ENCODE results near the gene SPECC1.
"Not testable (repeated sequence)": the region's sequence is repeated elsewhere in the genome, so short reads cannot be mapped to it uniquely, and the experiment has no call there.

SPECC1 gene

DNA sequence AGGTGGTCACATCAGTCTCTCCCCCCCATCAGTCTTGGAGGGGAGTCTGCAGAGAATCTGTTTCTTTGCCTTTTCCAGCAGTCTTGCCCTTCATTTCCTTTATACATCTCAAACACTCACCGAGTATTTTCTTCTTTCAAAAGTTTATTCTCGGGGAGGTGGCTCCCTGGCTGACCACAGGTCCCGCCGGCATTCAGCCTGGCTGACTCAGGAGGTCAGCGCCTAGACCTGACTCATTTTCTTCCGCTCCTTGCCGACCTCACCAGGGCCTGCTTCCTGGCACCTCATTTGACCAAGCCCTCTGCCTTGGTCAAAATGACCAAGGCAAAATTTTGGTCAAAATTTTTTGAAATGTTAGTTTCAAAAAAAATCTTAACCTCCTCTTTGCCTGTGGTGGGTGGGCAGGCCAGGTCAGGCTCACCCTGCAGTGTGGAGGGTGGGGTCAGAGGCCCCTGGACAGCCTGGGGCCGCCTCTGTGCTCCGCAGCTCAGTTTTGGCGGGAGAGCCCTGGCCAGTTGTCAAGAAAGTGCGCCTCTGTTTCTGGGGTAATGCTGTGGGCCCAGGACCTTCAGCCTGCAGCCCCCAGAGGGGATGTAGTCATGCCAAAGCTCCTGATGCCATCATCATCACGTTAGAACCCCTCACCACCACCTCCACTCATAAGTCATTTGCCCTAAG lies 165.6 kb downstream of the SPECC1 start:
- DNase-seq (ENCODE audit: low spot score) = no peak

DNA sequence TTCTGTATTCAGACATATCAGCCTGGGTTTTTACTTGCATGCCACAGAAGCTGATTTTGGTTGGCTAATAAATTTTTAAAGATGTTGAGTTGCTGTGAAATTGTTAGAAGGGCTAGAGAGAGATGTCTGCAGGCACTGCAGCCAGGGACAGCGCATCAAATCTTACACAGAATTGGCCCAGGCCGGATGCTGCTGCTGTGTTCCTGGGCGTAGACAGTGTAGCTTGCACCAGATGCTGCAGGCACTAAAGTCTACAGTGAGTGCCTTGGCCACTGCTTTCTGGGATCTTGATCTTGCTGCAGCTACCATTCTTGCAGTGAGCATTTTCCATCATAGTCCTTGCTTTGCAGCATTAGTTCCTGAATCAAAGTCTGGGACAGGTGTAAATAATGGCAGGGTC lies 169.9 kb downstream of the SPECC1 start:
- DNase-seq (ENCODE audit: low spot score) = no peak

DNA sequence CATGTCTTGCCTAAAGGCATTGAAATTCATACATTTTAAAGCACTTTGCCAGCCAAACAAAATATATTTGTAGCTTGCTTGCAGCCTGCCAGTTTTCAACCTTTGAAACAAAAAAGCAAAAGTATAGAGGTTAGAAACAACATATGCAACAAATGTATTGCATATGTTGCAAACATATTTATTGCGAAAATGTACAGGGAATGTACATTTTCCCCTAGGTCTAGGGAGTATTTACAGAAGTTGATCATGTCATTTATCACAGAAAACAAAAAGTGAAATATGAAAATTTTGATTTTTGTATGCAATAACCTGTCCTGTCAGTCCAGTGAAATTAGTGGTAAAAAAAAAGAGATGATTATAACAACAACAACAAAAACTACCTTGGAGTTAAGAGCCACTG lies 171.5 kb downstream of the SPECC1 start:
- no peak for DNase-seq (ENCODE audit: low spot score)

DNA sequence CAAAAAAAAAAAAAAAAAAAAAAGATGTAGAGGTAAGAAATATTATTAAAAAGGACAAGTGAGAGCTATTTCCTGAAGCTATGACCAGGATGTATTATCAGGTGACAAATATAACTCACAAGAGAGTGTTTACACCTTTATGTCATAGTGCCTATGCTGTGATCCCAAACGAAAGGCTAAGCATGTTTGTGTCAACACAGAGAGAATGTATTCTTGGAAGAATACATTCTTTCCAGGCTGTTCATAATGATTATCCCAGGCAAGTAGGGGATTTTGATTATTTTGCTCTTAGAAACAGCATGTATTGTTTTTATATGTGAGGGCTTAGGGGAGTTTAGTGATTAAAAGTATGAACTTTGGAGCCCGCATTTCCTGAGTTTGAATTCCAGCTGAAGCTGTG lies 175.0 kb downstream of the SPECC1 start:
- no peak for DNase-seq (ENCODE audit: low spot score)

DNA sequence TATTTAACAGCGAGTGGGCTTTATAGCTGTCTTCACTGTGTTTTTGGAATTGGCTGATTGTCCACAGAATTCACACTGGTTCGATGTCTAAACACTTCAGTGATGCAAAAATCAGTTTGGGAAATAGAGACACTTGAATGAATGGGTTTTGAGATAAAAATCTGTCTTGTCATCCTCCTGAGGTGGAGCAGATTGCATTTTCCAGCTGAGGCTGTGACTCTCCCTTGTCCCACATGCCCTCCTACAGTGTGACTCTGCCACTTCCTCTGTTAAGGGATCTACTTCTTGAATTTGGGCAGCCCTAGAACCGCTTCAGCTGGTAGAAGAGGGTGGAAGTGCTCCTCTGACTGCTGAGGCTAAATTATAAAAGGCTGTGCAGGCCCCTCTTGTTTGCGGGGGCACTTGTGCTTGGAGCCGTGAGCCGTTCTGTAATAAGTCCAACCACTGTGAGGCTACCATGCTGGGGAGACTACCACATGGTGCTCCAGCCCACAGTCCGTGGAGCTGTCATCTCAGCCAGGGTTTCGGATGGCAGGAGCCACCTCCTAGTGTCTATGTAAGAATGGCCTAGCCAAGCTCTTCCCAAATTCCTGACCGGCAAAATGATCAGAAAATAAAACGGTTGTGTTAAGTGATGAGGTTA lies 175.9 kb downstream of the SPECC1 start:
- DNase-seq (ENCODE audit: low spot score) = no peak

DNA sequence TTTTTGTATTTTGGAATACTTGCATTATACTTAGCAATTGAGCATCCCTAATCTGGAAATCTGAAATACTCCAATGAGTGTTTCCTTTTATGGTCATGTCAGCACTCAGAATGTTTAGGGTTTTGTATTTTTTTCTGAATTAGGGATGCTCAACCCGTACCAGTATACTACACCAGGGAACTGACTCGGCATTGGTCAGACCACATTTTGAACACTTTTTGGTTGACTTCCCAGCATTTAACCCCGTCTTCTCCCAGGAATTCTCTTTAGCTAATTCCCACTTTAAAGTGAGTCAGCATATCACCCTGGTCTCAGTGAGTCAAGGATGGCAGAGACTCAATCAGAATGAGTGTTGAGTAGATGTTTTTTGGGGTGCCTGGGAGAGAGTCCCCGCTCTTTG lies 177.9 kb downstream of the SPECC1 start:
- DNase-seq (ENCODE audit: low spot score) = no peak

DNA sequence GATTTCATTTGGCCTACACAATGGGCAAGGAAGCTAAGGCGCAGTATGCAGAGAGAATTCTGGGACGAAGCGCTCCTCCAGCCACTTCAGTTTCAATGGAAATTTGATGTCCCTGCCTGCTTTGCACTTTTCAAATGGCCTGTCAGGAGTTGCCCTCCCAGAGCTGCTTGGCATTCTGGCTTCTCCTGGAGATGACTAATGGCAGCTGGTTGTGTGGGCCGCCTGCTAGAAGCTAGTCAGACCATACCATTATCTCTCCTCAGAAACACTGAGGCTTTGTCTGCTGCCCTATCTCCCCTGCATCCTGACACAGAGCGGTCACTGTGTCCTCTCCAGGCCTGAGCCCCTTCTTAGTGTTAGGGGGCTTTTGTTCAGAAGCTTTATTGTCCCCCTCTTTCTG lies 180.1 kb downstream of the SPECC1 start:
- DNase-seq (ENCODE audit: low spot score) = no peak

DNA sequence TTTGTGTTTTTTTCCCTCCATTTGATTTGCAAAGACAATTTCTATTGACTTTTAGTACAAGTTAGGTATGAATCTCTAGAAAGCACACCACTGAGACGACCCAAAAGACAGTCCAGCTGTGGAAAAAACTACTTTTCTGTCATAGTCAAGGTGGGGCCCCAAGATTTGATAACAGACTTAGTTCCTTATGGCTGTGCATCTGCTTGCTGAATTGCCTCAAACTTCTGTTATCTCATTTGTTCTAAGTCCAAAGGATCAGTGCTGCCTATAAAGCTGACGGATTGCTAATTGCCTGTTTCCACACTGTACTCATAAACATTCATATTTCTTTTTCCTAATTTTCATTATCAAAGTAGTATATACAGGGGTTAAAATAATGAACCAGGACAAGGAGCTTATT lies 180.8 kb downstream of the SPECC1 start:
- DNase-seq (ENCODE audit: low spot score) = no peak

DNA sequence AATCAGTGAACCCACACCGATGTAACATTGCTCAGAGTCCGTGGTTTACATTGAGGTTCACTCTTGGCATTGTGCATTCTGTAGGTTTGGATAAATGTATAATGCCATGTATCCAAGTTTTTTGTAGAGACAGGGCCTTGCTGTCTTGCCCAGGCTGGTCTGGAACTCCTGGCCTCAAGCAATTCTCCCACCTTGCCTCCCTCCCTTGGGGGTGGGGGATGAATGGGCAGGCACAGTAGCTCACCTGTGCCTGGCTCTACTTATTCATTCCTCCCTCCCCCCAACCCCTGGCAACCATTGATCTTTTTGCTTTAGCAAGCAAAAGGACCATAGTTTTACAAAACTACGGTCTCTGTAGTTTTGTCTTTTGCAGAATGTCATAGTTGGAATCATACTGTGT lies 181.4 kb downstream of the SPECC1 start:
- DNase-seq (ENCODE audit: low spot score) = no peak

DNA sequence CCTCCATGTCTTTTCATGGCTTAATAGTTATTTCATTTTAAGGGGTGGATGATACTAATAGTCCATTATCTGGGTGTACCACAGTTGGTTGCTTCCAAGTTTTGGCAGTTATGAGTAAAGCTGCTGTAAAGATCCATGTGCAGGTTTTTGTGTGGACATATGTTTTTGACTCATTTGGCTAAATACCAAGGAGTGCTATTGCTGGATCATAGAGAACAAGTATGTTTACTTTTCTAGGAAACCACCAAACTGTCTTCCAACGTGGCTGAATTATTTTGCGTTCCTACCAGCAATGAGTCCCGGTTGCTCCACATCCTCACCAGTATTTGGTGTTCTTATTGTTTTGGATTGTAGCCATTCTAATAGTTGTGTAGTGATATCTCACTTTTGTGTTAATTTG lies 181.9 kb downstream of the SPECC1 start:
- DNase-seq (ENCODE audit: low spot score) = no peak

DNA sequence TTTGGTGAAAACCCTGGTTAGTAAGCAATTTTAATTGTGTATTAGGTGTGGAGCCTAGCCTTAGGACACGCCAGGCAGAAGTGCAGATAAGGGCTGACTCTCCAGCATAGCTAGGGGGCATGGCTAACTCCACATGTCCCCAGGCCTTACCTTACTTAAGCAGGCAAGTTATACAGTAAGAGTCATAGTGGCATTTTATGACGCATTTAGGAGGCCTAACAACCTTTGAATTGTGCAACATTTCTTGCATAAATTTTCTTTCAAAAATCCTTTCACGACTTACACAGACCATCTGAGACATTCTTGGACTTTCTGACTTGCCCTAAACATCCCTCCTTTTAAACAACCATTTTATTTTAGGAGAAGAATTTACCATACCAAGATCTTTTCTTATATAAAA lies 187.1 kb downstream of the SPECC1 start:
- DNase-seq (ENCODE audit: low spot score) = not testable (repeated sequence)

DNA sequence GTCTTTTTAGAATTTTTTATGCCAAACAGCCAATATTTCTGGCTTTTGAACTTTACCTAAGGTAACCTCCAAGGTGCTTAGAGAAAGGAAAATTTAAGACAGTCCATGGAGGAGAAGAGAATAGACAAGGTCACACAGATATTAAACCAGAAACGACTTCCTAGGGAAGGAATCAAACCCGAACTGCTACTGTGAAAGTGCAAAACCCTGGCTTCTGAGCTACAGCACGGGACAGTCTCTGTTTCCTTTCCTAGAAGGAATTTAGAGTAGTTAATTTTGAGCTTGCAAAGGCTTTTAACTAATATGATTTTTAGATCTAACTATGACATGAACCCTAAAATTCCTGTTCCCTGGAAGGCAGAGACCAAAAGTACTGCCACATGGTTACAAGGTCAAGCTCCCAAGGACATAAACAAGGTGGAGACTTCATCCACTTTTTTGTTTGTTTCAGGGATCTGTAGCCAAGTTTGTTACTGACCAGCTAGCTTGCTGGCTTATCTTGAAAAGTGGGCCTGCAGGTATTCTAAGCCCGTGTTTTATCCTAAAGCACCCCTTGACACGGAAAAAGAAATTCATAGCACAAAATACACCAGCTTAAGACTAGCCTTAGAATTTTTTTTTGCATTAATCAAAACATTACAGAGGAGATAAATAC lies 188.2 kb downstream of the SPECC1 start:
- DNase-seq (ENCODE audit: low spot score) = no peak

DNA sequence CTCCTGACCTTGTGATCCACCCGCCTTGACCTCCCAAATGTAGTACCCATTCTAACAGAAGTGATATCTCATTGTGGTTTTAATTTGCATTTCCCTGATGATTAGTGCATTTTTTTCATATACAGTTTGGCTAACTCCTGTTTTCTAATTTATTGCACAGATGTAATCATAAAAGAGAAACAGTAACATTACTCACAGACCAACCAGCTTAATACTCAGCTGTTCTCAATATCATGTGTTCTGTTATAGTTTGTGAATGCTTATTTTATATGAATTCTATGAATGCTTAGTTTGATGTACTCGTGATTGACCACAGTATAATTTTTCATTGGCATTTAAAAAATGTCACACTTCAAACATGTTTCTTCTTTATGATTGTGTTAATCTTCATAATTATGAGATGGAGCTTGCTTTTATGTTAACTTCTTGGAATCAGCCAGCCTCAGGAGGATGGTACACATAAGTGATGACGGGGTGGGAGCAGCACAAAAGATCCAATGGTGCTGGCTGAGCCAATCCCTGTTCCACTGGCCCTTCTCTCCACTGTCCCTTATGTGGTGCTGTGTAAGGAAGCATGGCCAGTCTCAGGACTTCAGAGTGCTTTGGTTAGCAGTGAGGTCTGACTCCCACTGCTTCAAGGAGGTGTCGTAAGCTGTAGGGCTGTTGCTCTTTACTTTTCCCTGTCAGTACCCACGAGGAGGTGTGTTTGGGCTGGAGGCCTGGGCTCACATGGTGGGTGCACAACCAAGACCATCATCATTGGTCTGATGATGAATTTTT lies 191.0 kb downstream of the SPECC1 start:
- DNase-seq (ENCODE audit: low spot score) = no peak

DNA sequence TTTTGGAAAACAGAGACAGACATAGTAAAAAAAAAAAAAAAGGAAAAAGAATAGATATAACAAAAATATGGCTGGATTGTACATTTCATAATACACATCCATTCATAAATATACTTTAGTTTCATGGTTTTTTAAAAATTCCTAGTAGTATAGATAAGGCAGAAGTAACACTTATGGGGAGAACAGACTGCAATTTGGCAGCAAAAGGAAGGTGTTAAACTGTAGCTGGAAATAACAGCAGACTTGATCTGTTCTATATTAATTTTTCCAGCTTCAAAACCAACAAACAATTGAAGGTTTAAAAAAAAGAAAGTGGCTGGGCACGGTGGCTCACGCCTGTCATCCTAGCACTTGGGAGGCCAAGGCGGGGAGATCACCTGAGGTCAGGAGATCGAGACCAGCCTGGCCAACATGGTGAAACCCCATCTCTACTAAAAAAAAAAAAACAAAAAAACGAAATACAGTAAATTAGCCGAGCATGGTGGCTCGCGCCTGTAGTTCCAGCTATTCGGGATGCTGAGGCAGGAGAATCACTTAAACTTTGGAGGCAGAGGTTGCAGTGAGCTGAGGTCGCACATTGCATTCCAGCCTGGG lies 191.8 kb downstream of the SPECC1 start:
- DNase-seq (ENCODE audit: low spot score) = no peak

DNA sequence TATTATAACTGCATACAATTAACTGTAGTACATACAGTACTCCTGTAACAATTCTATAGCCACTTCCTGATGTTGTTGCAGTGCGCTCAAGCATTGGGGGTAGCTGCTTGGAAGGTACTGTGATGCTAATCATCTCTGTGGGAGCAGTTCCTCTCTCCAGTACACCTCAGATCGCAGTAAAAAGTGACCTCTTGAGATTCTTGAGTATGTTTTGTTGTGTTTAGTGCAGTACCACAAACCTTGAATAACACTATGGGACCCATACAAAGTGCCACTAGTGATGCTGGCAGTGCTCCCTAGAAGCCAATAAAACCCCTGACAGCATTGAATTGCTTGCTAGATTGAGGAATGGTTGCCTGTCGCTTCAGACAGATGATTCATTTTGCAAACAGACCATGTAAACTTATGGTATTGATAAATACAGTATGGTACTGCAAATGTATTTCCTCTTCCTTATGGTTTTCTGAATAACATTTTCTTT lies 193.0 kb downstream of the SPECC1 start:
- no peak for DNase-seq (ENCODE audit: low spot score)

DNA sequence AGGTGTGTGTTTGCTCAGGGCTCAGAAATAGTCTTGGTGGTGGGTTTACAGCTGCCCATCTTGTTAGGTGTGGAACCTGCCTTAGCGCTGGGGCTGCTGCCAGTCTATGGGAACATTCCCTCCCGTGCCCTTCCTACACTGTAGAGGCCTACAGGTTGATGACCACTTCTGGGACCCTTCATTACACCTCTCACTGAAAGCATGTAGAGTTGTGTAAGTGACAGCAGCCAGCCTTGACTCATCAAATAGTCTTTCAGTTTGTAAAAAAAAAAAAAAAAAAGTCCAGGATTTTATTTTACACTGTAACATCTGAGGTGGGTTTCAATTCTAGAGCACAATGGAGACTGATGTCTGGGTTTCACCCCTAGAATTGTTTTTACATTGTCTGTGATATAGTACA lies 193.9 kb downstream of the SPECC1 start:
- DNase-seq (ENCODE audit: low spot score) = no peak

DNA sequence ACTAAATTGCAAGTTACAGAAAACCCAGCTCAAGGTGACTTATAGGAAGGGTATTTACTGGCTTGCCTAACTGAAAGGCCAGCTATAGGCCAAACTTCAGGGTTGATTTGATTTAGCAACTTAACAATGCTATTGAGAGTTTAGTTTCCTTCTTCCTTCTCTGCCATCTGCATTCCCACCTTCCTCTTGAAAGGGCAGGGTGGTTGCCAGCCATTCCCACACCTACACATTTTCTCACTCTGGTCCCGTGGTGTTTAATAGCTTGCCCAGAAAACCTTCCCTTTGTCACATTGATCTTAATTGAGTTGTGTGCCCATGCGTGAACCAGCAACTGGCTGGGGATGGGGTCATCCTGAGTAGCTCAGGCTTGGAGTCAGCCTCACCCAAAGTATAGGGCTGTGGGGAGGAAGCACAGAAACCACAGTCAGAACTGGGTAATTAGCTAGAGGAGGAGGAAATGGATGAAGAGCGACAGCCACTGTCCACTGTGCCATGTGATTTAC lies 194.7 kb downstream of the SPECC1 start:
- DNase-seq (ENCODE audit: low spot score) = no peak

DNA sequence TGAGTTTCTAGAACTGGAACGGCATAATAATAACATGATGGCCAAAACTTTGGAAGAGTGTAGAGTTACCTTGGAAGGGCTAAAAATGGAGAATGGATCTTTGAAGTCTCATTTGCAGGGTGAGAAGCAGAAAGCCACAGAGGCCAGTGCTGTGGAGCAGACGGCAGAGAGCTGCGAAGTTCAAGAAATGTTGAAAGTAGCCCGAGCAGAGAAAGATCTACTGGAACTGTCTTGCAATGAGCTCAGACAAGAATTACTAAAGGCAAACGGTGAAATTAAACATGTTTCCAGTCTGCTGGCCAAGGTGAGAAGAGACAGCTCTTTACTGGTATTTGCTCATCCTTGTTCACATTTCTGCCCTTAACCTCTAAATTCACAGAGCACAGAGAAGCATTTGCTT lies 196.4 kb downstream of the SPECC1 start:
- DNase-seq (ENCODE audit: low spot score) = no peak

DNA sequence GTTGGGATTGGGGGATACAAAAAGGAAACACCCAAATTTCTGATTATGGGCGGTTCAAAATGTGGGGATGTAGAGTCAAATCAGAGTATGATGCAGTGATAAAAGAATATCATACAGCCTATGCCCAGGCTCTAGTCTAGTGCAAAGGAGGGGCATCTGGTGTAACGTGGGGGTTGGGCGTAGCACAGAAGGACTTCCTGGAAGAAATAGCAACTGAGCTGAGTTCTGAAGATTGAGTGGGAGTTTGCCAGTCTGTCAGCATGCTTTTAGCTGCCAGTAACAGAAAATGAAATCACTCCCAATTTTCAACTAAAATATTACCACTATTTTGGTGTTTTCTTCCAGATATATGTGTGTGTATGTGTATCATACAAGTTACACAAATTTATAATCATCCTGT lies 196.9 kb downstream of the SPECC1 start:
- DNase-seq (ENCODE audit: low spot score) = no peak

DNA sequence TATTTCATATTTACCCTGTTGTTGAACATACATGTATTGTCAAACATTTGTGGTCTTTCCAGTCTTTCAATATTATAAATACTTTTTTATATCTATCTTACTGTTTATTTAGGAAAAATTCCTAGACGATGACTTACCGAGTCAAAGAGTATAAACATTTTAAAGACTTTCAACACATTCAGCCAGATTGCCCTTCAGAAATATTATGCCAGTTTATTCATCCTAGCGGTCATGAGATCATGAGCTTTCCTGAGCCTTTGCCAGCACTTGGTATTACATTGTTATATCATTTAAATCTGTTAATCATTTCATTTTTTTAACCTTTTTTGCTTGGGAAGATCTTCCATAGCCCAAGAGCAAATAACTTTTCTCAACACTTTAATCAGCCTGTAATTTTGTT lies 197.4 kb downstream of the SPECC1 start:
- no peak for DNase-seq (ENCODE audit: low spot score)

DNA sequence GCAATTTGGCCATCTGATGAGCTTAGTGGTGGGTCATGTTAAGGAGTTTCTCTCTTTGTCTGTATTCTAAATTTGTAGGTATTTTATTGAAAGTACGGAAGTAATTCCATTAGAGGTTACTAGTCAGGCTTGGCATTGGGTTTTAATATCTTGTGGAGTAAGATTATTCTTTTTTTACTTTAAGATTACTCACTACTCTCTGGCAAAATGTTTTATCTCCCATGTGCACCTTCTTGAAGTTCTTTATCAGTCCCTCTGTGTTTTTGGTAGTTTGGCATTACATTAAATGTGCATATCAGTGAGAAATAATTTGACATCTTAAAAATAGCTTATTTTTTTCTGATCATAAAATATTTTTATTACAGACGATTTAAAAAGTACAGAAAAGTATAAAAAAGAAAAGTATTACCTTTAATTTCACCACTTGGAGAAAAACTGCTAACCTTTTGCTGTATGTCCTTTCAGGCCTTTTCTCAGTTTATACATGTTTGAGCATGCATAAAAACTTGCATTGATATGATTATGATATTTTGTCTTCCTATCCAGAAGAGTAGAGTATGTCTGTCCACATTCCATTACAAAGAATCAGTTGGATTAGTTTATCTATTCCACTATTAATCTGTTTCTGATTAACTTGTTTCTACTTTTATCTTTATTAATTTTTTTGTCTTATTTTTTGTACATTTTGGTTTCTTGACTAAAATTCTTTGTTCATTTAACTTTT lies 198.3 kb downstream of the SPECC1 start:
- DNase-seq (ENCODE audit: low spot score) = no peak

Measured in germinal center (tissue), 1 donor.